Effector memory CD4-positive, alpha-beta T cell (primary cell): ENCODE results near the gene NBPF1.
"Not testable (repeated sequence)": the region's sequence is repeated elsewhere in the genome, so short reads cannot be mapped to it uniquely, and the experiment has no call there.

Experiments used
- DNase-seq, 3 donors: peaks; one replicate each; pipeline ENCODE4 v3.0.0-alpha.2; 2020
- H3K27ac ChIP-seq: 2 replicates; pipeline ENCODE4 v1.7.0; 2013; ENCODE audit warnings: mild to moderate bottlenecking, low read length, moderate library complexity; ENCODE audit not compliant: insufficient read depth, poor library complexity, severe bottlenecking
- H3K27me3 ChIP-seq: replicated peaks from 2 replicates; pipeline ENCODE4 v1.7.0; 2013; ENCODE audit warnings: mild to moderate bottlenecking, low read length; ENCODE audit not compliant: insufficient read depth, control insufficient read depth, poor library complexity, severe bottlenecking
- H3K36me3 ChIP-seq: 2 replicates; pipeline ENCODE4 v1.7.0; 2013; ENCODE audit warnings: mild to moderate bottlenecking, low read length, moderate library complexity; ENCODE audit not compliant: control insufficient read depth, insufficient read depth
- H3K4me1 ChIP-seq: 2 replicates; pipeline ENCODE4 v1.7.0; 2013; ENCODE audit warnings: low read length, mild to moderate bottlenecking; ENCODE audit not compliant: control insufficient read depth, insufficient read depth, poor library complexity, severe bottlenecking
- H3K4me3 ChIP-seq: 2 replicates; pipeline ENCODE4 v1.7.0; 2013; ENCODE audit warnings: low read length, low read depth, mild to moderate bottlenecking; ENCODE audit not compliant: insufficient read depth, poor library complexity, severe bottlenecking
- H3K9me3 ChIP-seq: 2 replicates; pipeline ENCODE4 v1.7.0; 2013; ENCODE audit warnings: mild to moderate bottlenecking, low read length, moderate library complexity; ENCODE audit not compliant: control insufficient read depth
- total RNA-seq, 3 donors: gene quantifications; one replicate each; lab custom pipeline; 2026; lab: John Stamatoyannopoulos, UW

The NBPF1 gene
- total RNA-seq = 7.6 to 20.8 (median 18.8) reads per million in 3 donors

DNA sequence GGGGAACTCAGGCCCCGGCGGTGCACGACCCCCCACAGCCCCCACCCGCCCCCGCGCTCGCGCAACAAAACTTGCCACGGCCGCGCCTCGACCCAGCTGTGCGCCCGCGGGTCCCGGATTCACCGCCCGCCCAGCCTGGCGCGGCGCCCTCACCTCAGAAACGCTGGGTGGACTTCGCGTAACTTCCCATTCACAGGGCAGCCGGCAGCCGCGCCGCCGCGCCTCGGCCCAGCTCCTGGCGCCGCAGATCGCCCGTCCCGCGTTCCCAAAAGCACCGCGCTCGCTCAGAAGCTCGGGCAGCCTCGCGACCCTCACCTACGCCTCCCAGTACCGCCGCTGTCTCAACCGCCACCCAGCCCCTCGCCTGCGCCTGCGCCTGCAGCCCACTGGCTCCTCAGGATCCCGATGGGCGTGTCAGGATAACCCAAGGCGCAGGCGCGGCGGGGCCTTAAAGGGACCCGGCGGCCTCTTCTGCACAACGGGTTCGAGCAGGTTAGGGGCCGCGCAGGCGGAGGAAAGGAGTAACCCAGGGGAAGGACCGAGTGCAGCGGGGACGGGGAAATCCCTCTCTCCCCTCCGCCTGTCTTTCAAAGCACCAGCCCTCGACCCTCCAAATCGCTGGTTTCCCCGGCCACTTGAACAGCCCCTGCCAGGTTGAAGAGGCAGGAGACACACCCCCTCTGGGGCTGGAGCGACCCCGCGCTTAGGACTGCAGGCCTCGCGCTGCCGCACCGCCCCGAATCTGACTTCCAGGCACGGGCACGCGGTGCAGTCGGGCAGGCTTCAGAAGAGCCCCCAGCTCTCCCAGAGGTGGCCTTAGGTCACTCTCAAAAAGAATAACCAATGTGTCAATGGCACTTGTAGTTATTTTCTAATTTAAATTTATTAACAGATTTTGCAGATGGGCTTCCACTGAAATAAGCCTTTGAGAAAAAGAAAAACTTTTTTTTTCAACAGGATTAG lies at the start of gene NBPF1:
TSS of gene NBPF1 (minus strand) at position 380 of the 963 bp plus-strand sequence.
- peaks cover 18% of the 10 kb centered on the region for H3K4me1 ChIP-seq
- DNase-seq = peak; percentile 73 to 78 (median 76)
- no peaks in the 10 kb centered on the region for H3K9me3 ChIP-seq
- H3K4me3 ChIP-seq = peak within 1 kb of the TSS; percentile 98
- H3K27ac ChIP-seq = peak within 1 kb of the TSS; percentile 54
- peaks cover 2% of the 10 kb centered on the region for H3K36me3 ChIP-seq
- no peaks in the 10 kb centered on the region for H3K27me3 ChIP-seq

DNA sequence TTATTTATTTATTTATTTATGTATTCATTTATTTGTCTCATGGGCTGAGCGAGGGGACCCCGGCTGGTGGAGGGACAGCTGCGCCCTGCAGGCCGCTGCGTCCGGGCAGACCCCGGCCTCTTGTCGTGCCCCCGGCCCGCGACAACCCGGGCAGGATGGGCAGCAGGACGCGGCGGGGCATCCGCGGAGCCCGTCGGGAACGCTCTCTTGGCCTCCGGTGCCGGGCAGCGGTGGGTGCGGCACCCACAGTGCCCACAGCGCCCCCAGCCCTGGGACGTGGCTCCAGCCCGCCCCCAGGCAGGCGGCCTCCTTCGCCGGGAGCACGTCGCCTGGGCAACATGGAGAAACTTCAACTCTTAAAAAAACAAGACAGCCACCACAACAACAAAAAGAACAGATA lies 44.9 kb upstream of the NBPF1 start:
- H3K4me1 ChIP-seq, H3K36me3 ChIP-seq, H3K27ac ChIP-seq, H3K4me3 ChIP-seq, DNase-seq, H3K9me3 ChIP-seq, H3K27me3 ChIP-seq: not testable (repeated sequence)

DNA sequence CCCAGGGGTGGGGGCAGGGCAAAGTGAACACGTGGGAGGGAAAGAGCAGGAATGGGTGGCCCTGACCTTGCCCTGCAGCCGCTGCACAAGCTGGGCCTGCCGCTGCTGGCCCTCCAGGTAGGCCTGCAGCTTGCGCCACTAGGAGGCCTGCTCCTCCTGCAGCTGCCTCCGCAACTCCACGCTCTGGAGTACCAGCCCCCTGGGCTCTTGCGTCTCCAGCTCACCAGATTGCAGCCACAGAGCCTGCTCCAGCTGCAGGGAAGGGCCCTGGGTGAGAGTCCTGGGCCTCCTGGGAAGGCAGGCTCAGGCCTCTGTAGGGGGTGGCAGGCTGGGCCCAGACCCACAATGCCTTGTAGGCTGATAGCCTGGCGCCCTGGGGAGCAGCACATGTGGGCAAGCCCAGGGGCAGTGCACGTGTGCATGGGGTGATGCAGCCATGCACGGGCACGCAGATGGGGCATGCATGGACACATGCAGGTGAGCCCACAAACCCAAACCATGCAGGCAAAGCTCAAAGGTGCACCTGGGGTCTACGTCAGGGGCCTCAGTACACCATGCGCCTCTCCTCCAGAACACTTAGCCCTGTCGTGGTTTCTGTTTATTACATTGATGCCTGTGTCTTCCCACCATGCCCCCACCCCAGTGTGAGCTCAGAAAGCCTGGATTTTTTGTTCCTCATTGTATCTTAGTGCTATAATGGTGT lies 43.8 kb upstream of the NBPF1 start:
- H3K9me3 ChIP-seq, DNase-seq, H3K4me3 ChIP-seq, H3K27ac ChIP-seq, H3K27me3 ChIP-seq, H3K36me3 ChIP-seq, H3K4me1 ChIP-seq: not testable (repeated sequence)

DNA sequence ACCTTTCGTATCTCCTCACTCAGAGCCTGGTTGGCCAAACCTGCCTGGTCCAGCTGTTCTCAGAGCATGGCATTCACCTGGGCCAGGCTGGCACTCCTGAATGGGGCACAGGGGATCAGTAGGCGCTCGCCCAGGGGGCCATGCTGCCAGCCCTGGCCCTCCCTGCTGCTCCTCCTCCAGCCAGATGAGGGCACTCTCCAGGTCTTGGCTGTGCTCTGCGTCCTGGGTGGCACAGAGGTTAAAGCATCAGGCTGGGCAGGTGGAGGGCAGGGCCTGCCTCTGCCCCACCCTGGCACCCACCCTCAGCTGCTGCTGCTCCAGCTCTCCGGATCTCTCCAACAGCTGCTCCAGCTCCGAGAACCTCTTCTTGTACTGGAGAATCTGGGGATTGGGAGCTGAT lies 43.2 kb upstream of the NBPF1 start:
- not testable (repeated sequence) for H3K4me3 ChIP-seq, H3K4me1 ChIP-seq, H3K36me3 ChIP-seq, H3K27ac ChIP-seq, H3K9me3 ChIP-seq, H3K27me3 ChIP-seq, DNase-seq

DNA sequence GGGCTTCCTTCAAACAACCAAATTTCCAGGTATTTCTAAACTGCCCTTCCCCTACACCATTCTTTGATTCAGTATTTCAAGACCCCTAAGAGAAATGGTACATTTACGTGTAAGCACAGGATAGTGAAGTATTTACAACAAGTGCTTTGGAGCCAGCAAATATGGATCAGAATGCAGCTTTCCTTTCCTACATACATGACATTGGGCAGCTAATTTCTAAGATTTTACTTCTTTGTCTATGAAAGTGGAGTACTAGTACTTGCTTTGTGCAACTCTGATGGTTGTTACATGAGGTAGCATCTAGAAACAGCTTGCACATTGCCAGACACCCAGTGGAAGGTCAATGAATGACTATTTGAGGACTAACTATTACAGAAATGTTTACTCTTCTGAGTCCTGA lies 38.2 kb upstream of the NBPF1 start:
- not testable (repeated sequence) for H3K27me3 ChIP-seq, H3K4me3 ChIP-seq, H3K36me3 ChIP-seq, H3K9me3 ChIP-seq, H3K27ac ChIP-seq, H3K4me1 ChIP-seq, DNase-seq

DNA sequence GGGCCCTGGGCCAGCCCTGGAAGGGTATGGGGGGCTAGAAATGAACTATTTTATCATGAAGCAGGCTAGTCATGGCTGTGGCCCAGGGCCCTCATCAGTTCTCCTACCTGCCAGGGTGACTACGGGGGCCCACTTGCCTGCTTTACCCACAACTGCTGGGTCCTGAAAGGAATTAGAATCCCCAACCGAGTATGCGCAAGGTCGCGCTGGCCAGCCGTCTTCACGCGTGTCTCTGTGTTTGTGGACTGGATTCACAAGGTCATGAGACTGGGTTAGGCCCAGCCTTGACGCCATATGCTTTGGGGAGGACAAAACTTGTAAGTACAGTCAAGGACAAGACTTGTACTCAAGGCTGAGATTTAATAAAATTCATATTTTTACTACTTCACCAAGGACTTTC lies 36.6 kb upstream of the NBPF1 start:
- not testable (repeated sequence) for DNase-seq, H3K27me3 ChIP-seq

DNA sequence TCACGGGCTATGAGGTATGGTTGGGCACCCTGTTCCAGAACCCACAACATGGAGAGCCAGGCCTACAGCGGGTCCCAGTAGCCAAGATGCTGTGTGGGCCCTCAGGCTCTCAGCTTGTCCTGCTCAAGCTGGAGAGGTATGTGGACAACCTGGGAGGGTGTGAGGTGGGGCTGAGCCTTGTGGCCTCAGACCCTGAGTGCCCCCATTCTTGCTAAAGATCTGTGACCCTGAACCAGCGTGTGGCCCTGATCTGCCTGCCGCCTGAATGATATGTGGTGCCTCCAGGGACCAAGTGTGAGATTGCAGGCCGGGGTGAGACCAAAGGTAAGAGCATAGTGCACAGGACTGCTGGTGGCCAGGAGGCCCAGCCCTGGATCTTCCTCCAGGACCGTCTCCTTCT lies 36.0 kb upstream of the NBPF1 start:
- not testable (repeated sequence) for H3K36me3 ChIP-seq, H3K4me3 ChIP-seq, DNase-seq, H3K27me3 ChIP-seq, H3K4me1 ChIP-seq, H3K27ac ChIP-seq, H3K9me3 ChIP-seq

More for the DNA sequence above, 36.6 kb upstream of the NBPF1 start:
- H3K9me3 ChIP-seq, H3K4me1 ChIP-seq, H3K27ac ChIP-seq, H3K4me3 ChIP-seq, H3K36me3 ChIP-seq: not testable (repeated sequence)

DNA sequence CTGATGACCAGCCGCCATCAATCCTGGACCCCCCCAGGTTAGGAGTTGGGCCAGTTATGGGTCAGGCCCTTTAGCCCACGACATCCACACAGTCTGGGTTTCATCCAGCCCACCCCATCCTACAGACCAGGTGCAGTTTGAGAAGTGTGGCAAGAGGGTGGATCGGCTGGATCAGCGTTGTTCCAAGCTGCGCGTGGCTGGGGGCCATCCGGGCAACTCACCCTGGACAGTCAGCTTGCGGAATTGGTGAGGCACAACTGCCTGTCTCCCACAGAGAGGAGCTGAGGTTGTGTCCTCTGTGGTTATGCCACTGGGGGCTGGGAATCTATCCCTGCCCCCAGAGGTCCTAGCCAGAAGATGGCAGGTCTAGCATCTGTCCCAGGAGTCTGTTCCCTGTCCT lies 35.4 kb upstream of the NBPF1 start:
- not testable (repeated sequence) for H3K4me3 ChIP-seq, H3K36me3 ChIP-seq, H3K27me3 ChIP-seq, H3K27ac ChIP-seq, H3K9me3 ChIP-seq, DNase-seq
- H3K4me1 ChIP-seq = peaks cover 13% of the 10 kb centered on the region

DNA sequence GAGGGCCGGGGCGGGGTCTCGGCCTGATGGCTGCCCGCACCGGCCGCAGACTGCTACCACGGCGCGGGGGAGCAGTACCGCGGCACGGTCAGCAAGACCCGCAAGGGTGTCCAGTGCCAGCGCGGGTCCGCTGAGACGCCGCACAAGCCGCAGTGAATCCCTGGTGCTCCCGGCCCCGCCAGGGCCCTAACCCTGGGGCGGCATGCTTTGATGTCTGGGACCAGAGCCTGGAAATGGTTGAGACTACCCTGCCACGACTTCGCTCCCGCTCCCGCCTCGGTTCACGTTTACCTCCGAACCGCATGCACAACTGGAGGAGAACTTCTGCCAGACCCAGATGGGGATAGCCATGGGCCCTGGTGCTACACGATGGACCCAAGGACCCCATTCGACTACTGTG lies 34.9 kb upstream of the NBPF1 start:
- H3K9me3 ChIP-seq, DNase-seq: not testable (repeated sequence)
- H3K4me1 ChIP-seq = peaks cover 17% of the 10 kb centered on the region

More for the DNA sequence above, 34.9 kb upstream of the NBPF1 start:
- not testable (repeated sequence) for H3K27me3 ChIP-seq, H3K27ac ChIP-seq, H3K36me3 ChIP-seq, H3K4me3 ChIP-seq
